Ramos (cell line): ENCODE results near the gene NDUFS5.
"Not testable (repeated sequence)": the region's sequence is repeated elsewhere in the genome, so short reads cannot be mapped to it uniquely, and the experiment has no call there.

Source experiments
- in situ Hi-C: fragments of 300-500 bp; cut with MboI; formaldehyde crosslinking; loops from one replicate; pipeline ENCODE4 v1.14.3; 2022; ENCODE audit warnings: low sequenced_read_pairs; ENCODE audit not compliant: unreplicated experiment

Gene NDUFS5

DNA sequence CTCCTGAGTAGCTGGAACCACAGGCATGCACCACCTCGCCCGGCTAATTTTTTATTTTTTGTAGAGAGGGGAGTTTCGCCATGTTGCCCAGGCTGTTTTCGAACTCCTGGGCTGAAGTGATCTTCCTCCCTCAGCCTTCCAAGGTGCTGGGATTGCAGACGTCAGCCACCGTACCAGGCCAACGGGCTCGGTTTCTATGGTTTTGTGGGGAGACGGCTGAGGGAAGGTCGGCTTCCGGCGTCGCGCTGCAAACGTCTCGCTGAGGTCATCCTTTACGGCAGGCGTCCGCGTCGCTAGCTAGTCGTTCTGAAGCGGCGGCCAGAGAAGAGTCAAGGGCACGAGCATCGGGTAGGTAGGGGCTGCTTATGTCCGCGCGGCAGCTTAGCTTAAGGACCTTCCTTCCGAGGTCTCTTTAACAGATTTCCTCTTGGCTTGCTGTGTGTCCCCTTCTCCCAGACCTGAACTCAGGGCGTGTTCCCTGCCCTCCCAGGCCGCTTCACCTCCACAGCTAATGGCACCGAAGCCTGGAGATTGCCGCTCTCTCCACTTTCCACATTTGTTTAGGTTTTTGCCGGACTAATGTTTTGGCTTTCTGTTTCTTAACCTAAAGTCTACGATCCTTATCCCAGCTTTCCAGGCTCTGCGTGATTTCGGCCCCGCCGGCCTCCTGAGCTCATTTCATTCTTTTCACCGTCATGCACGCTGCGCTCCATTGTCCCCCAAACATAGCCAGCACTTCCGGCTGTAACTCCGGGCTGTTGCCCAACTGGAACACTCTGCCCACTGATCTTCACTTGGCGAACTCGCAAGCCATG is at the start of gene NDUFS5:
Gene NDUFS5, plus strand, starts transcription at position 300 of the 815 bp plus-strand sequence. CDS start 2,375 bp downstream, outside the sequence.
- in situ Hi-C loops: no loop called here

DNA sequence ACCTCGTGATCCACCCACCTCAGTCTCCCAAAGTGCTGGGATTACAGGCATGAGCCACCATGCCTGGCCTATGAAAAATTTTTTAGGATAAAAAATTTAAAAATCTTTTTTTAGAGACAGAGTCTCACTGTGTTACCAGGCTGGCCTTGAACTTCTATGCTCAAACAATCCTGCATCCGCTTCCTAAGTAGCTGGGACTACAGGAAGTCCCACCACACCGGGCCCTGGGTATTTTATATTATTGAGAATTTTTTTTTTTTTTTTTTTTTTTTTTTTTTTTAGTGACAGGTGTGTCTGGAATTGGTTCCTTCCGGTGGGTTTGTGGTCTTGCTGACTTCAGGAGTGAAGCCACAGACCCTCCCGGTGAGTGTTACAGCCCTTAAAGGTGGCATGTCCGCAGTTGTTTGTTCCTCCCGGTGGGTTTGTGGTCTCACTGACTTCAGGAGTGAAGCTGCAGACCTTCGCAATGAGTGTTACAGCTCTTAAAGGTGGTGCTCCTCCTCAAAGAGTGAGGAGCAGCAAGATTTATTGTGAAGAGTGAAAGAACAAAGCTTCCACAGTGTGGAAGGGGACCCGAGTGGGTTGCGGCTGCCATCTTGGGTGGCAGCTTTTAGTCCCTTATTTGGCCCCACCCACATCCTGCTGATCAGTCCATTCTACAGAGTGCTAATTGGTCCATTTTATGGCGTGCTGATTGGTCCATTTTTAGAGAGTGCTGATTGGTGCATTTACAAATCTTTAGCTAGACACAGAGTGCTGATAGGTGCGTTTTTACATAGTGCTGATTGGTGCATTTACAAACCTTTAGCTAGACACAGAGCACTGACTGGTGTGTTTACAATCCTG is 48.5 kb upstream of the NDUFS5 start:
- in situ Hi-C loops: not testable (repeated sequence)

DNA sequence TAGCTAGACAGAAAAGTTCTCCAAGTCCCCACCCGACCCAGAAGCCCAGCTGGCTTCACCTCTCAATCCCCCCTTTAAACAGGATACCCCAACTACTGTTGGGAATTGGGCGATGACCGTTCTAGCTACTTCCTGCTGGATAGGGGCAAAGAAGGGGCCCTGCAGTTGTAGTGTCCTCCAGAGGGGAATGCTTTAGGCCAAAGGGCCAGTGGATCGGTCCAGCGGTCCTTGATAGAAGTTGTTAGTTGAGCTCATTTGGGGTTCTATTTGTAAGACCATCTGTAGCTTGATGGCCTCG is 48.0 kb upstream of the NDUFS5 start:
- in situ Hi-C loops: not testable (repeated sequence)

DNA sequence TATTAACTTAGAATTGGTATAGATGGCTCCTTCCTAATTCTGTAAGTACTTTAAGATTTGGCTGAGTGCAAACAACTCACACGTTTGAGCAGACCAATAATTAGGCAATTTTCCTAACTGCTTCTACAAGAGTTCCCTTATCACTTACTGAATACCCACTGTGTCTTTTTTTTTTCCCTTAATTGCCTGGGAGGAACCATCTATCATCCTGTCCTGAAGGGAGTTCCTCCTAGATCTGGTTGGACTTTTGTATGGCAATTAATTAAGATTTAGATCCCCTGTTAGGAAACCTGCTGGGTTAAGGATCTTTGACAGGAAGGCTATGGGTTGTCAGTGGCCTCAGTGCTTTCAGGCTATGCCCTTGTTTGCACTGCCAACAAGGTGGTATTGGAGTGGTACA is 46.8 kb upstream of the NDUFS5 start:
- in situ Hi-C loops: not testable (repeated sequence)

DNA sequence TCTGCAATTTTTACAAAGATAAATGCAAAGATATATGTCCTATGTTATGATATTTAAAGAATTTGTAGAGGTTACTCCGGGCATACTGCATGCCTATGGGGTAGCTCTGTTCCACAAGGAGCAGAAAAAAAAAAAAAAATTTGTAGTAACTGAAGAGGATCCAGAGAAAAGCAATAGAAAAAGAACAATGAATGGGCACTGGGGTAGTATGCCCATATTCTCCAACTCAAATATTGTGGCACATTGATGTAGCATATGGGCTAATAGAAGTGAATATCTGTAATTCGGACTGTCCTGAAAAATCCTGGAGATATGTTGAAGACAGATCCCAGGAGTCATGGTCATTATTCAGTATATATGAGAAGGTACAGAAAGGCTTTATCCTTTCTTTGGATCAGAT is 36.2 kb upstream of the NDUFS5 start:
- in situ Hi-C loops: no loop called here

DNA sequence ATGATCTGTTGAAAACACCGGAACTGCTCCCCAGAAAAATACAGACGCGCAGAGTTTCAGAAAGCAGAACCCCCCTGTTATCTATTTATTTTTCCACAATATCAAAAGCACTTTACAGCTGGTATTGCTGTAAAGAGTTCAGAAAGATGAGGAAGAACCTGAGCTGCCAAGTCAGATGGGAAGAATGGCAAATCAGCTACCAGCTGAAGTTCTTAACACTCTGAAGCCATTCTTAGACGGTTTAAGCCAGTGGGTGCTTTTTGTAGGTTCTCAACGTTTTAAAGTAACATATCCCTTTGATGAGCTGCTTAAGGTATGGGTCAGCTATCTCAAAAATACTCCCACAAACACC is 35.8 kb upstream of the NDUFS5 start:
- in situ Hi-C loops: no loop called here

DNA sequence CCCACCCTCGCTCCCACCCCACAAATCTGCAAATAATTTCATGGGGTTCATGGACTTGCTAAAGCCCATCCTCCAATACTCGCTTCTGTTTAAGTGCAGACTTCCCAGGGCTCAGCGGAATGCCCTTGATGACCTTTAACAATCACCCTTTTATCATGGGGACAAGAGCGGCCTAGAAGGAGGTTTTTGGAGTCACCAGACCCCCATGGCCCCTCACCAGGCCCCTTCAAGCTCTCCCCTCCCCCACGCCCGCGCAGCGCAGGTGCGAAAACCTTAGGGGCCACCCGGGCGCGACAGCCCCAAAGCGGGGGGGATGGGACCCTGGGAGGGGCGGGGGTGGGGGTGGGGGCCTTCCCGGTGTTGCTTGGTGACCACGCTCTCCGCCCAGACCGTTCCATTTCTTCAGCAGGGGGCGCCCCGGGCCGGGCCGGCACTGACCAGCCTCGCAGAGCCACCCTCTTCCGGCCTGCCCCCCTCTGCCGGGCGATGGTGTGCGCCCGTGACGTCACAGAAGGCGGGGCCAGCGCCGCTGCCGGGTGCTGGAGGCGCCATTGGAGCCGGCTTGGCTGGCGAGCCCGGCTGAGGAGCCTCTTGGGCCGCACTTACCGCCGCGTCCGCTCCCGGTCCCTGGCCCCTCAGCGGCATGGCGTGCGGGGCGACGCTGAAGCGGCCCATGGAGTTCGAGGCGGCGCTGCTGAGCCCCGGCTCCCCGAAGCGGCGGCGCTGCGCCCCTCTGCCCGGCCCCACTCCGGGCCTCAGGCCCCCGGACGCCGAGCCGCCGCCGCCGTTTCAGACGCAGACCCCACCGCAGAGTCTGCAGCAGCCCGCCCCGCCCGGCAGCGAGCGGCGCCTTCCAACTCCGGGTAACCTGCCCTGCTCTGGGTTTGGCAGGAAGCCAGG is 35.2 kb upstream of the NDUFS5 start, which contains the start of gene AKIRIN1:
Gene AKIRIN1, plus strand, starts transcription at position 539 of the 900 bp plus-strand sequence. Its CDS starts 105 bp downstream, at position 644.
- in situ Hi-C loops: no loop called here

DNA sequence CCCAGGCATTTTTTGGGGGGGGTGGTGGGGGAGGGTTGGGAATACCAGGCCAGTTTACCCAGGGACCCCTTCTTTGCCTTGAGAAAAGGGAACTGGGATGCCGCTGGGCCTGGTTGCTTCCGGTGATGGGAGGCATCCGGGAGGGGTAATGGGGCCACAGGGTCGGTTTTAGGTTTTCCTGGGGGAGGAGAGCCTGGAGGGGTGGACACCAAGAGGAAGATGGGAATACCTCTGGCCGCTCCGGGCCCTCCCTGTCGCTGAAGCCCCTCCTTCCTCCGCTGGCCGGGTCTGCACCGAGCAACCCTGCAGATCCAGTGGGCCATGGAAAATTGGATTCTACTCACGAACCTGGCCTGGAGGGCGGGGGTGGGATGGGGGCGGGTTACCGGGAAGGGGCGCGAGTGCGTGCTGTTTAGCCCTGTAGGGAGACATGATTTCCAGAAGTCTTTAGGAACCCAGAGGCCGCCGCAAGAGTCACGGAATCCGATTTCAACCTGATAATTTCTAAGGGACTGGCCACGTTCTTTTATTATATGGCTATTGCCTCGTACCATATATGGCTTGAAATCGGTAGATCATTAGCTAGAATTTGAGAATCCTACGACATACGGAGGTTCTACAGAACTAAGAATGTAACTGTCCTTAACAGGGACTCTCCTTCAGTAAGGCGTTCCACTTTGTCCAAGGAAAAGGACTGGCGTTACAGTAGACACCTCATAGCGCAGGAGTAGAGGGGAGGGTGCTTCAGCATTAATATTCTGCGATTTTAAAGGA is 34.3 kb upstream of the NDUFS5 start:
- in situ Hi-C loops: no loop called here

DNA sequence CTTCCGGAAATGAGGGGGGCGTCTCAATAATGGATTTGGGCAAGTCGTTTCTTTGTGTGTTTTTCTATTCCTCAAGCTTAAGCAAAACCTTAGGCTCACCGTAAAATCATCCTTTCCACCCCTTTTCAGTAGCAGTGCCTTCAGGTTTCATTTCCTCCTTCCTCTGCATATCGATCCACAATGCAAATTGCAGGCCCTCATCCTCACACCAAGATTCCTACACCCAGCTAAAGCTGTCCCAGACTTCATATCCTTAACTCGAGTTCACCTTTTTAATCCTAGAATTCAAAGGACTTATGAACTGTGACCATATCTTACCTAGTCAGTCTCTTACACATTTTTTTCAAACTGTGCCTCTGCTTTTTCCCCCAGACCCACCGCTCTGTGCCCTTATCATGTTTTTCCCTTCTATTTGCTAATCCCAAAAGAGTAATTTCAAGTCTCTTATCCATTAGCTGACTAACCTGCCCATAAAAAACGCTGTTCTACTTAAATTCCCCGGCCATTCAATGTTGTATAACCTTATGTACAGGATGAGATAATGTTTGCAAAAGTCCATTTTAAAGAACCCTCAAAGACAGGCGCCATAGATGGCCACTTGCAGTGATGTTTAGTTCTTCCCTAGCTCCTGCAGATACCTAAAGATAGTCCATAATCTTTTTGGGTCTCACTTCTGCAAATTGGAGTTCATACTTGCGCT is 33.6 kb upstream of the NDUFS5 start:
- in situ Hi-C loops: no loop called here

DNA sequence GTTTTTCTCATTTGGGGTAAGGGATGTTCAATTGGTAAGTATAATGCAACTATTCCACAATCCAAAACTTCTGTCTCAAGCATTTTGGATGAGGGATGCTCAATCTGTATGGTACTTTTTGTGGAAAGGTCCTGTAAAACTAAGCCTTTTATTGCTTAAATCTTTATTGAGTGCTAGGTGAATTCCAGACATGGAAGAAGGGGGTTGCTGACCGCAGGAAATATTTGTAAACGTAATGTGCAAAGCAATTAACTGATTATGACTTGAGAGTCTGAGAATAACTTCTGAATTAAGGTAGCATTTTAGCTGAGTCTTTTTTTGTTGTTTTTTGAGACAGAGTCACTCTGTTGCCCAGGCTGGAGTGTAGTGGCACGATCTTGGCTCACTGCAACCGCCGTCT is 32.0 kb upstream of the NDUFS5 start:
- in situ Hi-C loops: no loop called here

DNA sequence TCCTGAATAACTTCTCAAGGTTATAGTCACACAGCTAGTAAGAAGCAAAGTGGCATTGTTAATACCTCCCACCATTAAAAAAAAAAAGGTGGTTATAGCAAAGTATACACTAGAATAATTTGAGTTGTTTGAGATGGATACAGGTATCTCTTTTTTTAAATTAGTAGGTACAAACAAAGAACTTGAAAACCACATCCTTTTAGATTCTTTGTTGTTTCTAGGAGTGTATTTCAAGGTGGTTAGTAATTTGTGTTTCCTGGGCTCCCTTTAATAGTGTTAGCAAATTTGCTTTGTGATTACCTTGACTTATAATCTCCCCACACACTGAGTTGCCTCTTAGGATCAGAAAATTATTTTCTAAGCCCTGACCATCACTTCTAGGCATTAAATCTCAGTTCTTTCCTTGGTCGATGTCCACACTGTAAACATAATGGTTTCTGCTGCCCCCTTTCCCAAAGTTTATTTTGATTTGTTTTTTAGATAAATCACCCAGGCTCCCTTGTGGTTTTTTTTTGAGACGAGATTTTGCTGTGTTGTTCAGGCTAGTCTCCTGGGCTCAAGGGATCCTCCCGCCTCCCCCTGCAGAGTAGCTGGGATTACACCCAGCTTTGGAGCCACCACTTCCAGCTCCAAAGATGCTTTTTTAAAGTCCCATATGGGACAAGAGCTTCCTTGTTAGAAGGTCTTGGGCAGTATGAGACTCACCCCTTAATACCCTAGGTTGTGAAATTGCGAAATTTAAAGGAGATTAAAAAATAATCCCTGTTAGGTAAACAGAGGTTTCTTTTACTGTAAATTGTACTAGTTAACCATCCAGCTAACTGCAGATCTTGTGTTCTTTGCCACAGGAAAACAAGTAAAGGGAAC is 28.9 kb upstream of the NDUFS5 start:
- in situ Hi-C loops: no loop called here

DNA sequence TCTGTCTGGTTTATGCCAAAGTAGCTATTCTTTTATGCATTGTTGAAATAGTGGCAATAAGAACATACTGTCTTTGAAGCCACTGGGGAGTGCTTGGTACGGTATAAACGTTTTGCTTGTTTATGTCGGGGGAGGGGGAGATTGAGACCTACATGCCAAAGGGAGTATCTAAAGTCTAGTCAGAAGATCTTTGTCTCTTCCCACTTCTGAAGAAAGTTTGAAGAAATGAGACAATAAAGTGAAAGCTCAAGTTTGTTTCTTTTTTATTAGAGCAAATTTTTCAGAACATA is 28.3 kb upstream of the NDUFS5 start:
- in situ Hi-C loops: no loop called here

DNA sequence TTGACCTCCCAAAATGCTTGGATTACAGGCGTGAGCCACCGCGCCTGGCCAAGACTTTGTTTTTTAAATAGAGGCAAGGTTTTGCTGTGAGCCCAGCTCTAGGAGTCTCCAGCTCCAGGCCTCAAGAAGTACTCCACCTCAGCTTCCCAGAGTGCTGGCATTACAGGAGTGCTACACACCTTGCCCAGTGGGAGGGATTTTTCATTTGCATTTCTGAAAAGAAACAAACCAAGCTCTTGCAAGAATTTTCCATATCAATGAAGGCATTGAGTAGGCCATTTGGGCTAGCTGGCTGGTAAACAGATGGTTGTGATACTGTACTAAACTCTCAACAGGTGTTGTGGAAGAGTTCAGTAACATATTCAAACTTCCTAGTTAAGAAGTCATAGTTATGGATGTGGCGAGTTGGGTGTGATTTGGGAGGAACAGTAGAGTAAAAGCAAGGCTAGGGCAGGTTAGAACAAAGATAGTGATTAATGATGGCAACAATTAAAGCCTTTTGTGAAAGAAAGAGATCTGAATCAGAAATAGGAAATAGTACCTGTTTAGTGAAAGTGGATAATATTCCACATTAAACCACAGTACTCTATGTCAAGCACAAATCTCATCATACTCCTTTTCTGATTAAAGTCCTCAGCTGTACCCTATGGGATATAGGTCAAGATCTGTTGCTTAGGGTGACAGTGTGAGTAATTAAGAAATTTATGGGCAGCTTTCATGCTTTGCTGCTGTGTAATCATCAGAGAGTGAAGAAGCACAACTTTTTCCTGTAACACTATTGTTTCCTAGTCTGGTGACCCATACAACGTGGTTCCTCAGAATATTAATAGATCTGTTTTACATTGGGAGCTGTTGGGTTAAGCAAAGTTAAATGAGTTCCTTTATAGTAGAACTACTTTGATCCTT is 24.4 kb upstream of the NDUFS5 start:
- in situ Hi-C loops: no loop called here

DNA sequence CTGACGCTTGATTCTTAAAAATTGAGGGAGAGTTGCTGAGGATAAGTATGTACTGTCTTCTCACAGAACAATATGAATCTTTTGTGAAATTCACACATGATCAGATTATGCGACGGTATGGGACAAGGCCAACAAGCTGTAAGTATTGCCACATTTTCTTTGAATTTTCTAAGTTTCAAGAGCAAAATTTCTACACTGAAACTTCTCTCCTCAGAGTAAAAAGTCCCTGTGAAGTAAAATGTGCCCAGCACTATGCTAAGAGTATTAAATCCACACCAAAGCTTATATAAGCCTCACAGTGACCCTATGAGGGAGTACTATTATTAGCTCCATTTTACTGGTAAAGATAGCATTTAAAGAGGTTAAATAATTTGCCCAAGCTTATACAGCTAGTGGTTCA is 22.9 kb upstream of the NDUFS5 start:
- in situ Hi-C loops: no loop called here

DNA sequence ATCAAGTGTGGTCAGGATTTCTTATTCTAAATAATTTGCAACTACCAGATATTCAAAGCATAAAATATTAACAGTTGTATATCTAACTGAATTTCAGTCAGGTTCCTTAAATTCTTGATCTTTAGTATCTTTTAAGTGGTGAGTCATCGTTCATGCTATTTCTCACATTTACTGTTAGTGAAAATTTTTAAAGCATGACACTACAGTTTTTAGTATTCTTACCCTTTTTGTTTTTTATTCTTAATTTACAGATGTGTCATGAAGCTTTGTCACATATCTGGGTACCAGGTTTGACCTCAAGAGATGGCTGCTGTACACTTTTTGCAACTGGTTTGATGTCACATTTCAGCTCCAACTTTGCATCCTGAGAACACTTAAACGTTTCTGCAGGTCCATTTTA is 22.4 kb upstream of the NDUFS5 start:
- in situ Hi-C loops: no loop called here

DNA sequence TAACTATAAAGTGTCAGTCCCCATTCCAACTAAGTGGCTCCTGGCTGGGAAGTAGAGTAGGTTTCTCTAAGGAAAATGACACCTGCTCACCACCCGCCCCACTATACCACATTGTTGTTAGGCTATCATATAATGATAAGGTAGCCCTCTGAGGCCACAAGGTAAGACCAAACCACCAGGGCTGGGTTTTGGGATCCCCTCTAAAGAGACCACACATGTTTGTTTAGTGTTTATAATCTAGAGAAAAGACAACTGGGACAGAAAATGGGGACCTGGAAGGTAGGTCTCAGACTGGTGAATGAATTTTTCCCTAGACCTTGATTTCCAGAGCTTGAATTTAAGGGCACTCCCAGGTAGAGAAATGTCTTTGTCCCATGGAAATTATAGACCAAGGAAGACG is 19.9 kb upstream of the NDUFS5 start:
- in situ Hi-C loops: no loop called here
